Hair follicle dermal papilla cell (primary cell): ENCODE measurements around the gene OOEP. TPM values are rescaled to one million over a fixed set of nuclear protein-coding genes. Genes with fewer than 3 reads are reported as not detected.

ENCODE experiments used
- small RNA-seq: library from RNA; depleted of rRNA; stranded (forward); fragments of <200 nt; gene quantifications from one replicate; pipeline ENCODE3, GENCODE V24; 2012
- total RNA-seq: library from RNA; depleted of rRNA; stranded (reverse); fragments of >200 nt; gene quantifications from 2 replicates; pipeline ENCODE4 v1.2.3, GENCODE V29; 2012

Gene OOEP
- total RNA-seq, result 0.16 TPM in 1 of 2 replicates, not detected in the other

DNA sequence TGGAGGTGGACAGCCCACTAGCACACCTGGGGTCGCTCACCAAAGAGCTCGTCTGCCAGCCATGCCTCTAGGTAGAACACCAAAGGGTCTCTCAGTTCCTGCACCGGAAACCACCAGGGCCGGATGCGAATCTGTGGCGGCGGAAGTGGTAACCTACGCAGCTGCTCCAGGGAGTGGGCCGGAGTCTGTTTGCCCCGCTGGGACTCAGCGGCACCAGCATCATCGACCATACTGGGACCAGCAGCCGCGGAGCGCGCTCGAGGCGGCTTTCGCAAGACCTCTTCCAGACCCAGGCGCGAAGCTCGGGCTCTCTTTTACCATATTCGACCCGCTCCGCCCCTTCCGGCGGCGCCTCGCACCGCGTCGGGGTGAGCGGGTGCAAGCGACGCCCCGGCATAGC is at the start of gene OOEP:
OOEP (minus strand) TSS at position 335 of the 400 bp plus-strand sequence; CDS start at position 230, 105 bp downstream.

GRCh38 chr6:73394577-73395354 is 25.1 kb upstream of the OOEP start, which contains the start of gene DDX43:
TSS of gene DDX43 (plus strand) at chr6:73394828. CDS start at chr6:73394906, 78 bp downstream.

GRCh38 chr6:73362358-73362757 is 7.3 kb downstream of the OOEP start, which contains the start of gene KHDC3L:
TSS of gene KHDC3L (plus strand) at chr6:73362658. CDS start at chr6:73362730, 72 bp downstream.

GRCh38 chr6:73353636-73354593 is 15.8 kb downstream of the OOEP start, which contains the start of gene DPPA5:
TSS of gene DPPA5 (minus strand) at chr6:73354276. CDS start at chr6:73354225, 51 bp downstream.

Small RNA genes within 50 kb of the gene (small RNA-seq; reads per million reads assigned to genes)
- 3.4 reads per million, percentile 66 among the genes with 10 or more reads in this experiment for gene RPL39P3

Other genes starting within 250 kb of the OOEP start
- gene KHDC1L, start 144.4 kb downstream of the OOEP start, total RNA-seq, result 1.1 TPM in 1 of 2 replicates, not detected in the other
- 3.8 and 3.9 TPM in 2 replicates for gene KHDC1, start 106.7 kb downstream of the OOEP start, total RNA-seq
- gene DPPA5, start 15.6 kb downstream of the OOEP start, total RNA-seq, result not detected in 2 replicates
- not detected in 2 replicates for gene KHDC3L, start 7.2 kb downstream of the OOEP start, total RNA-seq
- 0.81 and 1.8 TPM in 2 replicates for gene DDX43, start 24.9 kb upstream of the OOEP start, total RNA-seq
- gene CGAS, start 82.4 kb upstream of the OOEP start, total RNA-seq, result 6.0 and 7.3 TPM in 2 replicates
- gene MTO1, start 91.8 kb upstream of the OOEP start, total RNA-seq, result 28.9 and 38.9 TPM in 2 replicates
- gene EEF1A1, start 151.1 kb upstream of the OOEP start, total RNA-seq, result 16,627 and 17,489 TPM in 2 replicates